ENCODE data around the gene ACTR6.

GRCh38 chr12:100158535-100158934 lies 42.1 kb upstream of the ACTR6 start:
- TF ChIP-seq, protein P1, sequence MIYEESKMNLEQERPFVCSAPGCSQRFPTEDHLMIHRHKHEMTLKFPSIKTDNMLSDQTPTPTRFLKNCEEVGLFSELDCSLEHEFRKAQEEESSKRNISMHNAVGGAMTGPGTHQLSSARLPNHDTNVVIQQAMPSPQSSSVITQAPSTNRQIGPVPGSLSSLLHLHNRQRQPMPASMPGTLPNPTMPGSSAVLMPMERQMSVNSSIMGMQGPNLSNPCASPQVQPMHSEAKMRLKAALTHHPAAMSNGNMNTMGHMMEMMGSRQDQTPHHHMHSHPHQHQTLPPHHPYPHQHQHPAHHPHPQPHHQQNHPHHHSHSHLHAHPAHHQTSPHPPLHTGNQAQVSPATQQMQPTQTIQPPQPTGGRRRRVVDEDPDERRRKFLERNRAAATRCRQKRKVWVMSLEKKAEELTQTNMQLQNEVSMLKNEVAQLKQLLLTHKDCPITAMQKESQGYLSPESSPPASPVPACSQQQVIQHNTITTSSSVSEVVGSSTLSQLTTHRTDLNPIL (CRISPR knock-in tag; IDR thresholded peaks at IDR 0.05; ENCODE audit: low read depth): no peak
- no peak for TF ChIP-seq ZNF70 (CRISPR knock-in tag; IDR thresholded peaks at IDR 0.05)
- TF ChIP-seq ESRRG (CRISPR knock-in tag; IDR thresholded peaks at IDR 0.05): no peak
- no peak for TF ChIP-seq ARNTL (CRISPR knock-in tag; IDR thresholded peaks at IDR 0.05; ENCODE audit: borderline replicate concordance, low read depth)
- no peak for TF ChIP-seq ZNF565 (CRISPR knock-in tag; conservative IDR thresholded peaks at IDR 0.05; ENCODE audit: low read depth)
- no peak for TF ChIP-seq ZNF8 (CRISPR knock-in tag; IDR thresholded peaks at IDR 0.05)
- no peak for TF ChIP-seq ZFP3 (CRISPR knock-in tag; IDR thresholded peaks at IDR 0.05)
- TF ChIP-seq, protein P2, sequence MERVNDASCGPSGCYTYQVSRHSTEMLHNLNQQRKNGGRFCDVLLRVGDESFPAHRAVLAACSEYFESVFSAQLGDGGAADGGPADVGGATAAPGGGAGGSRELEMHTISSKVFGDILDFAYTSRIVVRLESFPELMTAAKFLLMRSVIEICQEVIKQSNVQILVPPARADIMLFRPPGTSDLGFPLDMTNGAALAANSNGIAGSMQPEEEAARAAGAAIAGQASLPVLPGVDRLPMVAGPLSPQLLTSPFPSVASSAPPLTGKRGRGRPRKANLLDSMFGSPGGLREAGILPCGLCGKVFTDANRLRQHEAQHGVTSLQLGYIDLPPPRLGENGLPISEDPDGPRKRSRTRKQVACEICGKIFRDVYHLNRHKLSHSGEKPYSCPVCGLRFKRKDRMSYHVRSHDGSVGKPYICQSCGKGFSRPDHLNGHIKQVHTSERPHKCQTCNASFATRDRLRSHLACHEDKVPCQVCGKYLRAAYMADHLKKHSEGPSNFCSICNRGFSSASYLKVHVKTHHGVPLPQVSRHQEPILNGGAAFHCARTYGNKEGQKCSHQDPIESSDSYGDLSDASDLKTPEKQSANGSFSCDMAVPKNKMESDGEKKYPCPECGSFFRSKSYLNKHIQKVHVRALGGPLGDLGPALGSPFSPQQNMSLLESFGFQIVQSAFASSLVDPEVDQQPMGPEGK (CRISPR knock-in tag; IDR thresholded peaks at IDR 0.05; ENCODE audit: borderline replicate concordance): no peak
